Measurements from ENCODE around the gene ENPP4. TPM values are rescaled to one million over a fixed set of nuclear protein-coding genes. Genes with fewer than 3 reads are reported as not detected.

ENPP4 gene
- total RNA-seq, 4 donors from 2014 or later = 14.3 to 24.0 (median 19.8) TPM

DNA sequence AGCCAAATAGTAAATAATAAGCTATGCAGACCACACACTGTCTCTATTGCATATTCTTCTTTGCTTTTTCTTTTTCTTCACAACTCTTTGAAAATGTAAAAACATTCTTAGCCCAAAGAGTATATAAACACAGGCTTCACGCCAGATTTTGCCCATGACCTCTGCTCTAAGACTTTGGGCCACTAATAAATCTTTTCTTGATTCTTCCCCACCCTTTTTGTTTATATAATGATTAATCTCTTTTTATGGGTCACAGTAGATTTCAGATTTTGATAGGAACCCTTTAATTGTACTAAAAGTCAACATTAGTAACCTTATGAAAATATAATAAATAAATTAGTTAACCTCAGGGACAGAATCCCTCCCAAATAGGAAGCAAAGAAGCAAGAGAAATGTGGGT, 56.8 kb downstream of the ENPP4 start:
- no peak for DNase-seq
- Histone ChIP-seq H3K27me3 (peaks cover 4% of the 10 kb centered on the region), H3K36me3 (no peaks in the 10 kb centered on the region), H3K4me1 (peaks cover 0 to 7% (median 0%) of the 10 kb centered on the region in 4 donors), H3K27ac (no peak overlapping the region), H3K9me3 (no peaks in the 10 kb centered on the region), H3K4me3 (no peak overlapping the region)
- TF ChIP-seq POLR2A (IDR thresholded peaks at IDR 0.05) (no peak), POLR2AphosphoS5 (IDR thresholded peaks at IDR 0.05) (no peak), EP300 (IDR thresholded peaks at IDR 0.05; ENCODE audit: low read depth) (no peak)
- TF ChIP-seq, protein P1, sequence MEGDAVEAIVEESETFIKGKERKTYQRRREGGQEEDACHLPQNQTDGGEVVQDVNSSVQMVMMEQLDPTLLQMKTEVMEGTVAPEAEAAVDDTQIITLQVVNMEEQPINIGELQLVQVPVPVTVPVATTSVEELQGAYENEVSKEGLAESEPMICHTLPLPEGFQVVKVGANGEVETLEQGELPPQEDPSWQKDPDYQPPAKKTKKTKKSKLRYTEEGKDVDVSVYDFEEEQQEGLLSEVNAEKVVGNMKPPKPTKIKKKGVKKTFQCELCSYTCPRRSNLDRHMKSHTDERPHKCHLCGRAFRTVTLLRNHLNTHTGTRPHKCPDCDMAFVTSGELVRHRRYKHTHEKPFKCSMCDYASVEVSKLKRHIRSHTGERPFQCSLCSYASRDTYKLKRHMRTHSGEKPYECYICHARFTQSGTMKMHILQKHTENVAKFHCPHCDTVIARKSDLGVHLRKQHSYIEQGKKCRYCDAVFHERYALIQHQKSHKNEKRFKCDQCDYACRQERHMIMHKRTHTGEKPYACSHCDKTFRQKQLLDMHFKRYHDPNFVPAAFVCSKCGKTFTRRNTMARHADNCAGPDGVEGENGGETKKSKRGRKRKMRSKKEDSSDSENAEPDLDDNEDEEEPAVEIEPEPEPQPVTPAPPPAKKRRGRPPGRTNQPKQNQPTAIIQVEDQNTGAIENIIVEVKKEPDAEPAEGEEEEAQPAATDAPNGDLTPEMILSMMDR (IDR thresholded peaks at IDR 0.05) = no peak
- in situ Hi-C loops (cut with MboI; ENCODE audit: low pct_ligation_motif_present in 1 of 4, low pct_unique_long_range_greater_than_20kb in 1 of 4, low sequenced_read_pairs in 3 of 4) = no loop called here
- 38 to 67% methylated on average over 1 of the region's 1 CpG for WGBS, 2 donors (ENCODE audit: low coverage in 1 of 2)
- intact Hi-C loops (cut with DNase I; ENCODE audit: low total_unique reads) = no loop called here

DNA sequence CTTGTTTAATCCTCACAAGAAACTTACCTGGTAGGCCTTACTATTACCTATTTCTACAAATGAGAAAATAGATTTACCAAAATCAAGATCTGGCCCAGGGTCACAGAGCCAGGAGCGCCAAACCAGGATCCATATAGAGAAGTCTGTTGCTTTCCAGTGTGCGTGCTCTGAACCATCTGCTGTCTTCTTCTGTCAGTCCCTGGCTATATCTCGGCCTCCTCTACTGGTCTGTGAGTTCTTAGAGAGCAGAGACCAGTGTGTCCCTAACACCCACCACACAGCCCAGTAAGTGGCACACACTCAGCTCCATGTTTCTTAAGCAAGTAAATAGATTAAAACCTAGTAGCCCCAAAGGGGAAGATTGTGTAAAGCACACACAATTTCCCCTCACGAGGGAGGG, 59.9 kb downstream of the ENPP4 start:
- Histone ChIP-seq H3K4me3 (no peak overlapping the region), H3K4me1 (peaks cover 0 to 7% (median 0%) of the 10 kb centered on the region in 4 donors), H3K36me3 (no peaks in the 10 kb centered on the region), H3K9me3 (no peaks in the 10 kb centered on the region), H3K27me3 (no peaks in the 10 kb centered on the region), H3K27ac (no peak overlapping the region)
- 97% methylated on average over 4 of the region's 4 CpGs; no CpG with 5 or more reads in 1 of the 2 donors for WGBS, 2 donors (ENCODE audit: low coverage in 1 of 2)
- in situ Hi-C loops (cut with MboI; ENCODE audit: low pct_ligation_motif_present in 1 of 4, low pct_unique_long_range_greater_than_20kb in 1 of 4, low sequenced_read_pairs in 3 of 4) = no loop called here
- no peak for DNase-seq
- TF ChIP-seq POLR2AphosphoS5 (IDR thresholded peaks at IDR 0.05) (no peak), POLR2A (IDR thresholded peaks at IDR 0.05) (no peak), EP300 (IDR thresholded peaks at IDR 0.05; ENCODE audit: low read depth) (no peak)
- TF ChIP-seq, protein P1 (IDR thresholded peaks at IDR 0.05) = no peak
- intact Hi-C loops (cut with DNase I; ENCODE audit: low total_unique reads) = no loop called here

DNA sequence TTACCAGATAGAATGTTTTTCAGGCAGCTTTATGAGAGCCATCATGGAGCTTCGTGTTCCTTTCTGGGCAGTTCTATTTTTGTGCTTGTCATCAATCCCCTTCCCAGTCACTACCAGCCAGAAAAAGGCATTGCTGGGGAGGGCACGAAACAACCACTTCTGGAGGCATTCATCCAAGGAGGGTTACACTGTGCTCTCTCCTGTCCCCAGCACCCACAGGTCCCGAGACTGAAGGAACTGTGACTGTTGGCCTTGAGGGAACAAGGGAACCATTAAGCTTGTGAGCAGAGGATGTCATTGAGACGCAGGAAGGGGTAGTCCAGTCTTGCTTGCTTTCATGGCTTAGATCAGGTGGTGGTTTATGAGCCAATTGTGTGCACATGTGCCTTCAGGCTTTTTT, 61.1 kb downstream of the ENPP4 start:
- Histone ChIP-seq H3K9me3 (no peaks in the 10 kb centered on the region), H3K36me3 (no peaks in the 10 kb centered on the region), H3K4me3 (no peak overlapping the region), H3K27ac (no peak overlapping the region), H3K4me1 (peaks cover 0 to 7% (median 0%) of the 10 kb centered on the region in 4 donors), H3K27me3 (no peaks in the 10 kb centered on the region)
- WGBS, 2 donors (ENCODE audit: low coverage in 1 of 2) = 89 to 92% methylated on average over 2 to 4 of the region's 4 CpGs
- TF ChIP-seq POLR2AphosphoS5 (IDR thresholded peaks at IDR 0.05) (no peak), EP300 (IDR thresholded peaks at IDR 0.05; ENCODE audit: low read depth) (no peak), POLR2A (IDR thresholded peaks at IDR 0.05) (no peak)
- TF ChIP-seq, protein P1 (IDR thresholded peaks at IDR 0.05) = no peak
- intact Hi-C loops (cut with DNase I; ENCODE audit: low total_unique reads) (no loop called here), in situ Hi-C loops (cut with MboI; ENCODE audit: low pct_ligation_motif_present in 1 of 4, low pct_unique_long_range_greater_than_20kb in 1 of 4, low sequenced_read_pairs in 3 of 4) (no loop called here)
- DNase-seq = no peak

DNA sequence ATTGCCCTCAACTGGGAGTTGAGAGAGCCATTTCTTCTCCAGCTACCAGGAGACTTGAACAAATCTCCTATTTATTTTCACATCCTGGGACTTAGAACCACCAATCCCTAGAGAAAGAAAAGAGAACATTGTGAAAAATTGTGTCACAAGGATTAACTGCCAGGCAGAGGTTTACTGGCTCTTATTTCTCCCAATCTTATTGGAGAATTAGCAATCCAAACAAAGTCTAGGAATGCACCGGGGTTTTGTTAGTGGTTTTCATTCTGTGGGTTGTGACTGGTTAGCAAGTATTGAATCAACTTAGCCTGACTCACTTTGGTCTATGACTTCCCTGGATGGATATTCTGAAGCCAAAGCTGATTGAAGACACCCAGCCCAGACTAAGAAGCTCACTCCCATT, 62.2 kb downstream of the ENPP4 start:
- Histone ChIP-seq H3K4me1 (peaks cover 0 to under 1% (median 0%) of the 10 kb centered on the region in 4 donors), H3K9me3 (no peaks in the 10 kb centered on the region), H3K27ac (no peak overlapping the region), H3K36me3 (no peaks in the 10 kb centered on the region), H3K27me3 (no peaks in the 10 kb centered on the region), H3K4me3 (no peak overlapping the region)
- intact Hi-C loops (cut with DNase I; ENCODE audit: low total_unique reads) = no loop called here
- DNase-seq = no peak
- WGBS, 2 donors (ENCODE audit: low coverage in 1 of 2) = 73 to 90% methylated on average over 1 of the region's 1 CpG
- TF ChIP-seq, protein P1 (IDR thresholded peaks at IDR 0.05) = no peak
- TF ChIP-seq POLR2AphosphoS5 (IDR thresholded peaks at IDR 0.05) = no peak
- TF ChIP-seq EP300 (IDR thresholded peaks at IDR 0.05; ENCODE audit: low read depth) = no peak
- no peak for TF ChIP-seq POLR2A (IDR thresholded peaks at IDR 0.05)
- in situ Hi-C loops (cut with MboI; ENCODE audit: low pct_ligation_motif_present in 1 of 4, low pct_unique_long_range_greater_than_20kb in 1 of 4, low sequenced_read_pairs in 3 of 4) = no loop called here

Other genes starting within 250 kb of the ENPP4 start
- 100 to 1,000 TPM in 3 of 4 donors, 1 to 10 TPM in 1; 5.0 to 222 (median 149) TPM for gene CLIC5, start 114.1 kb upstream of the ENPP4 start, total RNA-seq
- 1 to 10 TPM in 2 of 4 donors, not detected in 2; 3.3 to 5.5 TPM for gene ENPP5, start 41.0 kb downstream of the ENPP4 start, total RNA-seq

Data from transverse colon (tissue), 4 donors.